NCI-H2227 treated with DMSO at 0.1 percent for 48 hours (cell line): Measurements from ENCODE around the gene AXIN2.
A peak's percentile ranks its signal among the peaks of the same experiment; 100 is the strongest.
"Not testable (repeated sequence)": the region's sequence is repeated elsewhere in the genome, so short reads cannot be mapped to it uniquely, and the experiment has no call there.

ENCODE experiments used
- DNase-seq: peaks from one replicate; lab custom pipeline; 2025; lab: John Stamatoyannopoulos, UW

The AXIN2 gene

DNA sequence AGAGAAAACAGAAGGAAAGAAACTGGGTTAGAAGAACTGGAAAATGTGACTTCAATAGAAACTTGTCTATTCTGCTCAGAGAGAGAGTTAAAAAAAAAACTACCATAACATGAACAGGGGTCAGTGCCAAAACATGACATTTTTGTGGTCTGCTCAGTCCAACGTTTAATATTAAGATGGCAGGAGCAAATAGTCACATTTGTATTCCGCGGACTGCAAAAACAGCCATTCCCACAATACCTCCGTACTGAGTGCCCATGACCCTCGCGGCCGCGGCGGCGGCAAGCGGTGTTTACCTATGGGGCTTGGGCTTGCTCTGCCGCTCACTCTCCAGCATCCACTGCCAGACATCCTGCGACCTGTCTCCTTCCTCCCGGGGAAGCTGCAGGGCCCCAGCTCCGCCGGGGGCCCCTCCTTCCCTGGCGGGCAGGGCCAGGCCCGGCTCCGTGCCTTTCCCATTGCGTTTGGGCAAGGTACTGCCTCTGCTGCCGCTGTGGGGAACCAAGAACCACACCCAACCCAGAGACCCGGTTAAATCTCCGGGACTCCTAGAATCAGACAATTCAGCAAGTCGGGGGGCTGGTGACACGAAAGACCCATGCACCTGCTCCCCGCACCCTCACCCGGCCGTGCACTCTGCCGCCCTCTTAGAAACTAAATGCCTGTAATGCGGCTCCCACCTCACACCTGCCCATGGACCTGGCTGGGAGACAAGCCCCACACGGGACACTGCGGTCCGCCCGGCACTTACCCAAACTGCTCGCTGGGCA is 24.7 kb downstream of the AXIN2 start:
- DNase-seq: no peak

GRCh38 chr17:65535777-65536572 is 25.5 kb downstream of the AXIN2 start:
- DNase-seq: no peak

DNA sequence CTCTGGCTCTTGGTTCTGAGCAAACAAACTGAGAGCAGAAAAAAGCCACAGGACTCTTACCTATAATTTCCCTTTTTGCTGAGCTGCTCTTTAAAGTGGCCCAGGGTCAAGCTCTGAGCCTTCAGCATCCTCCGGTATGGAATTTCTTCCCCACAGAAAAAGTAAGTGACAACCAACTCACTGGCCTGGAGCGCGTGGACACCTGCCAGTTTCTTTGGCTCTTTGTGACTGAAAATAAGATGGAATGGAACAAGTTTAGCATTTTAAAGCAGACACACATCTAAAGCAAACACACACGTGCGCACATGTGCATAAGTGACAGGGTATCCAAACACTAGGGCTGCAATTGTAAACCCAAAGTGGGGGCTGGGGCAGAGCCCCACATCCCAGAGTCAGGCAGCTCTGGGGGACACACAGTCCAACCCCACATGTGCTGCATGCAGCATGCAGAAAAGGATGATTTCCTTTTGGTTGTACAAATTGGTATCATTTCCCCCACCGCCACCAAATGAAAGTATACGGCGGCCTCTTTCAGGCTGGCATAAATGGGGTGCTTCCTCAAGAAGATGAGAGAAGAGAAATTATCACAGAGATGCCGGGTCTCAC is 27.5 kb downstream of the AXIN2 start:
- DNase-seq: peak; percentile 51

GRCh38 chr17:65533056-65533745 is 28.2 kb downstream of the AXIN2 start:
- DNase-seq: no peak

- no peak for DNase-seq
Measured at GRCh38 chr17:65532101-65532890, 29.2 kb downstream of the AXIN2 start.

DNA sequence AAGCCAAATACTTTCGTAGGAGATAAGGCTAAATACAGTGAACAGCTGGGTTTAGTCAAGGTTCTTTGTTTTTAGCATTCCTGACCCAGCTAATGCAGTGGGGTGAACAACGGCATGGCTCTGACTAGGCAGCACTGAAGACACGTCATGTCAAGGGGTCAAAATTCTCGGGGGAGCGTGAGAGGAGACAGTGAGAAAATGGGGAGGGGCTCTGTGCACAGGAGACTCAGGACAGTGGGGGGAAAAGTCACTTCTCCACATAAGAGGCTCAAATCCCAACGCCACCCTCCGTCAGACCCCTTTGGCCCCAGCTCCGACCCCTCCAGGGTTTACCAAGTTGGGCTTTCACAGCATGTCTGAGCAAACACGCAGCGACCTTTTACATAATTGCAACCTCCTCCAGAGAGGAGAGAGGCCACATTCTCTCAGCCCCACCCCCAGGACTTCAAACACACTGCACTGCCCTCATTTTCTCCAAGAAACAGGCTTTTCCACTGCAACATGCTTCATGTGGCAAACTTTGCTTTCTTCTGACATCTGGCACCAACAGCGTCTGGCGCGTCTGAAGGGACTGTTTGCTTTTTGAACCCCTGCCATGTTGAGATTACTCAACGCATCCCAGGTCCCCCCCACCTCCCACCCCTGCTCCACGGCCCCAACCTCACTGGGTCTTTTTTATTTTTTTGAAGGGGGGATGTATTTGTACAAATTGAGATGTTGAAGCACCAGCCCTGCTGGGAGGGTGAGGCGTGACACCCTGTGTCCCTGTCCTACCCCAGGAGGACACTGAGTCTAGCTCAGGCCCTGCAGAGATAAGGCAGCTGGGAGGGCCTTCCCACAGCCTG is 30.0 kb downstream of the AXIN2 start:
- peak; percentile 51 for DNase-seq

- peak; percentile 26 for DNase-seq
Measured at GRCh38 chr17:65530523-65531255, 30.8 kb downstream of the AXIN2 start.

DNA sequence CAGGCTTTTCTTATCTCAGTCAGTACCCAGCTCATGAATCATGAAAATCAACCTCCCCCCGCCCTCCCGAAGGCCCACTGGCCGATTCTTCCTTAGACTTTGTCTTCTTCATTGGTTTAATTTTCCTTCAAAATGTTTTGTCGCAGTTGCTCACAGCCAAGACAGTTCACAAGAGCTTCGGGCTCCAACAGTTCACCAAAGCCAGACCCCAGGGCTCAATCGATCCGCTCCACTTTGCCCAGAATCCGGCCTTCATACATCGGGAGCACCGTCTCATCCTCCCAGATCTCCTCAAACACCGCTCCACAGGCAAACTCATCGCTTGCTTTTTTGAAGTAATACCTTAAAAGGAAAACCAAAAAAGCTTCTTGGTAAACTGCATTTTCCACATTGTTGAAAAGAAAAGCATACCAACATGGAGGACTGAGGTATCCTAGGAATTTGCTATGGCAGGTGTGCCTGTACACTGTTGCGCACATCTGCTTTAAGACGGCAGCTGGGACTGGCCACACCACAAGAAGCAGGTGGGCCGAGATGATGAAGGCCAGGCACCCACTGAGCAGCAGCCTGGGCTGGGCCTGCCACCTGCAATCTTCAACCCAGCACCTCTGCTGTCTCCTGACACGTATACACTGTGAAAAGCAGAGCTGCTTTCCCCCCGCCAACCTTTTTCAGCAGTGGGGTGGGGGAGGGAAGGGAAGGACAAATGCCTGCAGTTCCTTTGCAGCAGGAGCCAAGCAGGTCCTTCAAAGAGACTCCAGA is 31.5 kb downstream of the AXIN2 start:
- no peak for DNase-seq

- DNase-seq: no peak
Measured at GRCh38 chr17:65529040-65529633, 32.3 kb downstream of the AXIN2 start.

DNA sequence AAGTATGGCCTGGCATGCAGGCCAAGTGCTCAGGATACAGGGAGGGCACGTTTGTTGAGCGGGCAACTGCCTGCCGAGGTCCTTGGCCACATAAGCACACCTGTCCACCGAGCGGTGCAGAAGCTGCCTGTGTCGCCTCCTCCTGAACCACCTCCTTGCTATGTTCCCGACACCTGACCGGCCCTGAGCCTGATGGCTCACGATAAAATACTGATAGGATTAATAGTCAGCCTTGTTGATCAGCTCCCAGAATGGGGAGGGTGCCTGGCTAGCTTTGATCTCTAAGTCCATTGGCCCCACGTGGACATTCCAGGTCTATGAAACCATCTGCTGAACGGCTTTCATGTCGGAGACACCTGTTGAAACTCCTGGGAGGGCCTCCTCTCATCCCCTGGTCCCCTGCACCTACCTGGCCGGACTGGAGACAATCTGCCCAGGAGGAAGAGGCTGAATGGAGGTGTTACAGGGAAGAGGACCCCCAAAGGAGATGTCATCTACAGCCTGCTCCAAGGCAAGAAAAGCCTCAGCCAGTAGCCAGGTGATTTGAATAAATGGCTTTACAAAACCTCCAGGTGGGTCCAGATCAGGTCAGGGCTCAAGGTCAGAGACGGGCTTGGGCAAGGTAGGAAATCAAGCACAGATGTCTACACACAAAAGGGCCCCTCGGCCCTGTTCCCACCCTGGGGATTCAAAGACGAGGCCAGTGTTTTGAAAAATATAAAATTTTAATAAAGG is 33.4 kb downstream of the AXIN2 start:
- DNase-seq: no peak

DNA sequence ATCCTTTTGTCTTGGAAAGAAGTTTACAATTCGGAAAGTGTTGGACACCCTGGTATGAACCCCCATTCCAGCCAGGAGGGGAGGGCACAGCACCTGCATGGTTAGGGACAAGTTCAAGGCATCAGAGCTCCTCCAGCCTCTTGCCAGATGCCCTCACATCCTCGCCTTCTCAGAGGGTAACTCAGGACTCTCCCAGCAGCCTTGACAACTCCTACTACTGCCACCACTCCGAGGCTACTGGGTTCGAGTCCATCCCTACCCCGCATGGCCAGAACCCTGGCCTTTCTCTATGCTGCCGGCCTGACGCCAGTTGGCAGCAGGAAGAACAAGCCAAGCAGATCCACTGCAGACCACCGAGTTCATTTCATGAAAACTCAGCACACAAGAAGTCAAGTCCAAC is 34.1 kb downstream of the AXIN2 start:
- DNase-seq: no peak

DNA sequence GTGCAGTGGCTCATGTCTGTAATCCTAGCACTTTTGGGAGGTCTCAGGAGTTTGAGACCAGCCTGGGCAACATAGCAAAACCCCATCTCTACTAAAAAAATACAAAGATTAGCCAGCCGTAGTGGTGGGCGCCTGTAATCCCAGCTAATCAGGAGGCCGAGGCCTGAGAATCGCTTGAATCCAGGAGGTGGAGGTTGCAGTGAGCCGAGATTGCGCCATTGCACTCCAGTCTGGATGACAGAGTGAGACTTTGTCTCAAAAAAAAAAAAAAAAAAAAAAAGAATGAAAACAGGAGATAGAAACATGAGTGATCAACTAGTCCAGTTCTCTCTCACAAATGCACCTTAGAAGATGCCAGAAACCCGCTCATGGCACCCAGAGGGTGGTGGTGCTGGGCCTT is 34.6 kb downstream of the AXIN2 start:
- not testable (repeated sequence) for DNase-seq

DNA sequence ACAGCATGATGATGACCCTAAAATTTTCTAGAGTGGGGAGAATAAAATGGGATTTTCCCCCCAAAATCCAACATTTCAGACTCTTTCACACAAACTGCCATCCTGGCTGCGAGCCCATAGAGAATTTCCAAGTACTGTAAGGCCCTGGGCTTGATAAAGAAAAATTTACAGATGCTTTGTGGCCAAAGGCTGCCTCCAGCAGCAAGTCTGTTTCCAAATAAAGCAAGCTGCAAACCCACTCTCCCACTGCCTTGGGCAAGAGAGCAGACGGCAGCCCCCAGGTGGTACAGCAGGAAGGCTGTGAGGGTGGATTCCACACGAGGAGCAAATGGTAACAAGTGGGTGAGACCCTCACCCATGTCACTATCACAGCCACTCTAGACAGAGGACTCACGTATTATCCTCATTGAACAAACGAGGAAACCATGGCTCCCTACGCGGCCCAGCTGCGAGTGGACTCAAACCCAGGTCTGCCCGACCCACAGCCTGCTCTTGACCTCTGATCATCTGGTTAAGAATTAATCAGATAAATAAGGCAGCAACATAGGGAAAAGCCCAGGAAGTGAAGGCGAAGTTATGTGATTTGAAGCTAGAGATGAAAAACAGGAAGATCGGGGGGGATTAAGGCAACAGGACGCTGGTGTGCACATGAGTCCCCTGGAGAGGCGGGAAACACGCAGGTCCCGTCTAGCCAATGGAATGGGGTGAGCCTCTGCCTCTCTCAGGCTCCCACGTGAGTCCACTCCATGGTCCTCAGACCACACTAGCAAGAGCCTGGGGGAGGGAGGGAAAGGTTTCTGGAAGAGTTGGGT is 37.4 kb downstream of the AXIN2 start:
- no peak for DNase-seq

- no peak for DNase-seq
Measured at GRCh38 chr17:65523411-65523810, 38.0 kb downstream of the AXIN2 start.

DNA sequence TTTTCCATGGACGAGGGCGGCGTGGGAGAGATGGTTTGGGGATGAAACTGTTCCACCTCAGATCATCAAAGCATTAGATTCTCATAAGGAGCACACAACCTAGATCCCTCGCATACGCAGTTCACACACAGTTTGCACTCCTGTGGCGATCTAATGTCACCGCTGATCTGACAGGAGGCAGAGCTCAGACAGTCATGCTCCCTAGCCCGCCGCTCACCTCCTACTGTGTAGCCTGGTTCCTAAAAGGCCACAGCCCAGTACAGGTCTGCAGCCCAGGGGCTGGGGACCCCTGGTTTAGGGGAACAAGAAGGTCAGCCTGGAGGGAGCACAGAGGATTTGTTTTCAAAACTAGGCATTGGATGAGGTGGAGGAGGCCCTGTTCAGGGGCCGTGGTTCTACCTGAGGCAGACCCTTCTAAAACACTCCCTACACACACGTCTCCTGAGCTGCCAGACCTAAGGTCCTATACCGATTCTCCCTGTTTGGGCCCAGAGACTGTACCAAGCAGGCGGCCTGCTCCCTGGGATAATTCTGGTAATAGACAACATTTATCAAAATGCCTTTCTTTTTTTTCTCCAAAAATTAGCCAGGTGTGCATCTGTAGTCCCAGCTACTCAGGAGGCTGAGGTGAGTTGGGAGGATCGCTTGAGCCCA is 38.6 kb downstream of the AXIN2 start:
- no peak for DNase-seq

DNA sequence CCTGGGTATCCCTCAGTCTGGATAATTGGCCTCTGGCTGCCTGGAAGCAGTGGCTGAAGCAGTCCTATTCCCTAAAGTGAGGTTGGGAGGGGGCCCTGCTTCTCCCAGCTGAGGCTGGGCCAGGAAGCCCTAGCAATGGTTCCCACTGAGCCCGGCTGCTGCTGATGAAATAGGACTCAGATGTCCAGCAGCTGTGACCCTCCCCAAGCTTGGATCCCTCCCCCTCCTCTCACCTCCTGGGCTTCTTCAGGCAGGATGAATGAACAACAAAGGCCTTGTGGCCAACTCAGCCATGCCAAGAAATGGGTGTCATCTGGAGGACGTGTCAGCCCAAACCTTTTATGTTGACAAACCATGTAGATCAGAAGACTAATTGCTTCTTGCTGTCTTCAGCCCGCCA is 42.0 kb downstream of the AXIN2 start:
- no peak for DNase-seq

DNA sequence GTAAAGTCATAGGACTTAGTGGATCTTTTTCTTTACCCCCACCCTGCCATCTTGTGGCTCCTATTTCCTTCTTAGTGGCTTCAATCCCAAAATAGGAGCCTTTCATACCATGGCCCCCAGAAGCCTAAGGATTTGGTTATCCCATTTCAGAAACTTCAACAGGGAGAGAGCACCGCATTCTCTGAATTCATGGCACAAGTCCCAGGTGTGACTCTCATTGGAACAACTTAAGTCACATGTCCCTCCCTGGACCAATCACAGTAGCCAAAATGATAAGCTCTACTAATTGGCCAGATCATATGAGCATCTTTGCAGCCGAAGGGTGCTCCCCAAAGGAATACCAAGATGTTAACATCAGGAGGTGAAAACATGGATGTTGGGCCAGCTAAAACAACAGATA is 43.2 kb downstream of the AXIN2 start:
- DNase-seq: no peak
